ENCODE measurements around the gene ZNF831.

The ZNF831 gene

DNA sequence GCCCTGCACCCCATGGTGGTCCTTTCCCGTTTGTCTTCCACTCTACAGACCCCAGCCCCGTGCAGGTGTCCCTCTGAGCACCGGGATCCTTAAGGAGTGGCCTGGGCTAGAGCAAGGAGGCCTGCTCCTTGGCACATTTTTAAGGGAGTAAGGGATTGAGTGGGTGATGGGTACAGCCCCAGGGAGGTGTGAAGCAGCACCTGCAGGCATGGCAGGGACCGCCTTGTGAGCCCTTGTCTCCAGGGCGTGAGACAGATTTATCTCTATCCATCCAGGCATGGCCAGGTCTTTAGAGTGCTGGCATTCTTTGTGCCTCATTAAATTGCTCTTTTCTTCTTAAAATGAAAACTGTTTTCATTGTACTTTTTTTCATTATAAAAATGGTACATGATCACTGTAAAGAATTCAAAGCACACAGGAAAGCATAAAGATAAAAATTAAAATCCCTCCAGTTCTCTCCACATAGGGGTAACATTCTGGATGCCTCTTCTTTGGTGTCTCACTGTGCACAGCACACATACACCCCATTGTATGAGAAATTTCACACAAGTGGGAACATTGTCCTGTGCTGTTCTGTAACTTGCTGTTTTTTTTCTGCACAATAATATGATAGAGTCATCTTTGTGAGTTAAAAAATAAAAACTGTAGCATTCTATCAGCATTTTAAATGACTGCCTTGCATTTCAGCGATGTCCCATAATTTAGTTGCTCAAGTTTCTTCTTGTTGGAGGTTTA is 31.9 kb upstream of the ZNF831 start:
- TF ChIP-seq, protein P1, sequence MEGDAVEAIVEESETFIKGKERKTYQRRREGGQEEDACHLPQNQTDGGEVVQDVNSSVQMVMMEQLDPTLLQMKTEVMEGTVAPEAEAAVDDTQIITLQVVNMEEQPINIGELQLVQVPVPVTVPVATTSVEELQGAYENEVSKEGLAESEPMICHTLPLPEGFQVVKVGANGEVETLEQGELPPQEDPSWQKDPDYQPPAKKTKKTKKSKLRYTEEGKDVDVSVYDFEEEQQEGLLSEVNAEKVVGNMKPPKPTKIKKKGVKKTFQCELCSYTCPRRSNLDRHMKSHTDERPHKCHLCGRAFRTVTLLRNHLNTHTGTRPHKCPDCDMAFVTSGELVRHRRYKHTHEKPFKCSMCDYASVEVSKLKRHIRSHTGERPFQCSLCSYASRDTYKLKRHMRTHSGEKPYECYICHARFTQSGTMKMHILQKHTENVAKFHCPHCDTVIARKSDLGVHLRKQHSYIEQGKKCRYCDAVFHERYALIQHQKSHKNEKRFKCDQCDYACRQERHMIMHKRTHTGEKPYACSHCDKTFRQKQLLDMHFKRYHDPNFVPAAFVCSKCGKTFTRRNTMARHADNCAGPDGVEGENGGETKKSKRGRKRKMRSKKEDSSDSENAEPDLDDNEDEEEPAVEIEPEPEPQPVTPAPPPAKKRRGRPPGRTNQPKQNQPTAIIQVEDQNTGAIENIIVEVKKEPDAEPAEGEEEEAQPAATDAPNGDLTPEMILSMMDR (IDR thresholded peaks at IDR 0.05; ENCODE audit: low read depth, low read length): no peak
- DNase-seq (ENCODE audit: extremely low read depth, low read depth): no peak

DNA sequence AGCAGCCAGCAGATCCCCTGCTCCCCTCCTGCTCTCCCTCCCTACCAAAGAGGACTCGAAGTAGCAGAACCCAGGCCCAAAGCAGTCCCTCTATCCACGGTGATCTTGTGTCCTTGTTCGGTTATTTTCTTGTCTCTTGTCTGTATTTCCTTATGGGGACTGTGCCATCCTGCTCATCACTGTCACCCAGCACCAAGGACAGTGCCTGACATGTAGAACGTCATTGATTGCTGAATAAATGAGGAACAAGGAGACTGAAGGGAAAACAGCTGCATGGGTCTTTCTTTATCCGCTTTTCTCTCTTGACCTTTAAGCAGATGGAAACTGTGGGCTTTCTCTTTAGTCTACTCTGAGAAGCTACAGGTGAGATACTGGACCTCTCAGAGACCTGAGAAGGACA is 29.4 kb upstream of the ZNF831 start:
- no peak for DNase-seq (ENCODE audit: extremely low read depth, low read depth)
- TF ChIP-seq, protein P1 (IDR thresholded peaks at IDR 0.05; ENCODE audit: low read depth, low read length): no peak

DNA sequence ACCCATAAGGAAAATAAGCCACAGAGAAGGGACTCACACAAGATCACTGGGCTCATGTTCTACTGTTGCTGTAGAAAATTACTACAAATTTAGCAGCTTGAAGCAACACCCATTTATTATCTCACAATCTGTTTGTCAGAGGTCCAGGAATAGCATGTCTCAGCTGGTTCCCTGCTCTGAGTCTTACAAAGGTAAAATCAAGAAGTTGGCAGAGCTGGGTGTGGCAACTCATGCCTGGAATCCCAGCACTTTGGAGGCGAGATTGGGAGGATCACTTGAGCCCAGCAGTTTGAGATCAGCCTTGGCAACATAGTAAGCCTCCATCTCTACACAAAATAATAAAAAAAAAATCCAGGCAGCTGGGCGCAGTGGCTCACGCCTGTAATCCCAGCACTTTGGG is 28.5 kb upstream of the ZNF831 start:
- DNase-seq (ENCODE audit: extremely low read depth, low read depth): no peak
- TF ChIP-seq, protein P1 (IDR thresholded peaks at IDR 0.05; ENCODE audit: low read depth, low read length): no peak

DNA sequence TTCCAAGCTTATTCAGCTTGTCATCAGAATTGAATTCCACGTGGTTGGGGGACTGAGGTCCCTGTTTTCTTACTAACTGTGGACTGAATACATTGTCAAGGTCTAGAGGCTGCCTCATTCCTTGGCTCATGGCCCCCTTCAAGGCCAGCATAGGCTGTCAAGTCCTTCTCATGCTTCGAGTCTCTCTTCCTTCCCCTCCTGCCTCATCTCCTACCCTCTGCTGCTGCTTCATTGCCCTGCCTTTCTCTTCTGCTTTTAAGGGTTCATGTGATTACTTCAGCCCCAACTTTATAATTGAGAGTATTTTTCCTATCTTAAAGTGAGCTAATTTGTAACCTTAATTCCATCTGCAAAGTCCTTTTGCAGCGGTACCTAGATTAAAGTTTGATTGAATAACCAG is 27.6 kb upstream of the ZNF831 start:
- DNase-seq (ENCODE audit: extremely low read depth, low read depth): no peak
- TF ChIP-seq, protein P1 (IDR thresholded peaks at IDR 0.05; ENCODE audit: low read depth, low read length): no peak

DNA sequence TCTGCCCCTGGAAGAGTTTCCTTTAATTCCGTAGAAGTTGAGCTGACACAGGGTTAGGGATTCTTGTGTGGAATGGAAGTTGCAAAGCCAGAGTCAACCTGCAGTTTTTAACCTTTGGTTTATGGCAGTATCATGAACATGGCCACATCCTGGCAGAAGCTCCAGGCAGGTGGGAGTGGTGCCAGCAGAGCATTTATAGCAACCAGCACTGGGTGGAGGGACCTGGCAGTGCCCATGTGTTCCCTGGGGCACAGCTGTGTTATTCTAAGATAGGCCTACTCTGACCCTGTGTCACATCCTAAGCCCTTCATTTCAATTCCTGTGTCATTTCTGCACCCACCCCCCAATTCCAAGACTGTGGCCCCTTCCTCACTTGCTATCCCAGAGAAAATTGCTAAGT is 26.1 kb upstream of the ZNF831 start:
- TF ChIP-seq, protein P1 (IDR thresholded peaks at IDR 0.05; ENCODE audit: low read depth, low read length): no peak
- no peak for DNase-seq (ENCODE audit: extremely low read depth, low read depth)

DNA sequence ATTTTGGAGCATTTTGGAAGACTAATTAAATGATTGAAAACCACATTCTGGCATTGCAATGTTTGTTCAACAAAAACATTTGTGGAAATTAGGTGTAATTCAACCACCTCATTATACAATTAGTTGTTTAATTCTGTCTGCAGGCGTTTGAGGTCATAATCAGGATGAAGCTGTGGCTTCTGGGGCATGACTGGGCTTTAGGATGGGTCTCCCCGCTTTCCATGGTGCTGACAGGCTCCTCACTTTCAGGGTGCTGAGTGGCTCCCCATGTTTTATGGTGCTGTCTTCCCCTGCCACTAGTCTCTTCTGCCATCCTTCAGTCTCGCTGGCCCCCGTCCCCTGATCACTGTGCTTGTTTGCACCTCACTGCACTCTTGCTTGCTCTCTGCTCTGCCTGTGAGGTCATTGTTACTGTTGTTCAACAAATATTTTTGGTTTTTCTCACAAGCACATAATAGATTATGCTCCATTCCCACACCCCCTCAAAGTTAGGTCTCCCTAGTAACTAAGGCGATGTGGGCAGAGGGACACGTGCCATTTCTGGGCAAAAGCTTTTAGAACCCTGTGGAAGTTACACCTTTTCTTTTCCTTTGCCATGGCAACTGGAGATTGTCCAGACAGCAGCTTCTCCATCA is 25.4 kb upstream of the ZNF831 start:
- TF ChIP-seq, protein P1 (IDR thresholded peaks at IDR 0.05; ENCODE audit: low read depth, low read length): no peak
- DNase-seq (ENCODE audit: extremely low read depth, low read depth): no peak

DNA sequence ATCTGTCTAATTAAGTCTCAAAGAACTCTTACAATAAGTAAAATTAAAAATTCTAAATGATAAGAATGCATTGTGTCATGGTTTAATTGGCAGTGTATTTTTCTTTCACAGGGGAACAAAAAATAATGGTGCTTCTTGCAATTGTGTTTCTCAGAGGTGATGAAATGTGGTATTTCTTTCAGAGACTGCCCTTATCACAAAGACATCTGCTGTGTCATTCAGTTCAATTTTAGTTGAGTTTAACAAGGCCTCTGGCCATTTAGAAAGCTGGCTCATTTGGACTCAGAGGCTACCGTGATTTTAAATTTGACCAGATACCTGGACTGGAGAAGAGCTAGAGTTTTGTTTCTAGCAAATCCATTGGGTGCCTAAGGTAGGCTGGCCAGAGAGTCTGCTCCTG is 23.6 kb upstream of the ZNF831 start:
- TF ChIP-seq, protein P1 (IDR thresholded peaks at IDR 0.05; ENCODE audit: low read depth, low read length): no peak
- no peak for DNase-seq (ENCODE audit: extremely low read depth, low read depth)

Measured in AG09319 (cell line).